ENCODE measurements around the gene ERGIC3. TPM values are rescaled to one million over a fixed set of nuclear protein-coding genes. Genes with fewer than 3 reads are reported as not detected.

The ERGIC3 gene
- total and polyA plus RNA-seq, 2 of the 13 experiments (the other 11 are each of a cell fraction or from before 2014, with no cell fraction given), result 407 to 670 TPM

DNA sequence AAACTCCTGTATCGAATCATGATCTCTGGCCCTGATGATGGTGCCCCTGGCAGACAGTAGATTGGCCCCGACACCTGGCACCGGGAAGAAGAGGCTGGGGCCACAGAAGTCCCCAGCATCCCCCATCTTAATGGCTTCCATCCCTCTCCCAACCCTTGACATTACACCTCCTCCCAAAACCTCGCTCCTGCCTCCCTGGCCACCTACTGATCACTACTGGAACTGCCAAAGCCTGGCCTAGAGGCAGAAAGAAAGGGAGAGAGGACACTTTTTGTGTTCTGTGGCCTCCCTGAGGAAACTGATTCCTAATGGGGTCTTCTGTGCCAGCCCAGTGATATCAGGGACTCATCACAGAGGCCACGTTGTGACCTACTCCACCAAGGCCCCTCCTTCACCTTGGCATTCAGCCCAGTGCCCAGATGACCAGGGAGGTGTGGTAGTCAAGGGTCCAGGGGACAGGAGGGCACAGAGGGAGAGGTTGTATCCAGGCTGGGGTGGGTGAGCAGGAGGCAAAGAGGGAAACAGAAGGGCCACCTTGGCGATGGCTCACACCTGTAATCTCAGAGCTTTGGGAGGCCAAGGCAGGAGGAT, 18.5 kb upstream of the ERGIC3 start:
- no peak overlapping the region for H3K4me3 ChIP-seq (replicated peaks in 1 of 3; ENCODE audit: insufficient read depth in 1 of 3, low read depth in 2 of 3, low read length in 3 of 3)
- intact Hi-C loops (cut with micrococcal nuclease; ENCODE audit: unreplicated experiment) (loop anchor here (1.0 kb wide), 1 partner anchor 60 kb away; no protein-coding TSS in a partner anchor), in situ Hi-C loops (cut with HindIII; ENCODE audit: extremely low pct_ligation_motif_present, low pct_unique_long_range_greater_than_20kb) (no loop called here)
- H3K4me2 ChIP-seq (ENCODE audit: low read depth, low read length), result no peak overlapping the region
- no peak overlapping the region for H3K9ac ChIP-seq (ENCODE audit: insufficient read depth, low read depth, low read length)
- H3K27ac ChIP-seq (ENCODE audit: extremely low read length, insufficient read depth, low read length), result no peak overlapping the region
- peak; percentile 47 for DNase-seq (ENCODE audit: low spot score)
- H3K36me3 ChIP-seq (replicated peaks in 1 of 2; ENCODE audit: control insufficient read depth in 1 of 2, insufficient read depth in 2 of 2, low read length in 2 of 2), result no peaks in the 10 kb centered on the region
- ATAC-seq, result peak; percentile 85
- no TSS peak for BruUV-seq (replicated peaks)
- peak; percentile 64 for FAIRE-seq
- no peaks in the 10 kb centered on the region for H3K9me3 ChIP-seq (ENCODE audit: low read length)
- H3K79me2 ChIP-seq (ENCODE audit: insufficient read depth, low read length), result no peaks in the 10 kb centered on the region
- no peaks in the 10 kb centered on the region for H4K20me1 ChIP-seq (ENCODE audit: insufficient read depth, low read length)
- ChIA-PET POLR2A (no interaction called here), CTCF (ENCODE audit: low intra/inter-chr PET ratio, low total read pairs) (interaction anchor here (1.1 to 2.8 kb wide), 2 partner anchors 56 to 60 kb away, joined by 3 to 30 read pairs; no protein-coding TSS in a partner anchor)
- WGBS (ENCODE audit: low lambda C conversion rate), result 14% methylated on average over 3 of the region's 6 CpGs
- H3K4me1 ChIP-seq (ENCODE audit: insufficient read depth, low read length), result peaks cover 28% of the 10 kb centered on the region
- H2AFZ ChIP-seq (ENCODE audit: low read length), result no peak overlapping the region
- H3K27me3 ChIP-seq (ENCODE audit: control insufficient read depth in 1 of 2, insufficient read depth in 2 of 2, low read length in 2 of 2), result no peaks in the 10 kb centered on the region; a peak in 1 of 5 replicates
- TF ChIP-seq, protein P1, sequence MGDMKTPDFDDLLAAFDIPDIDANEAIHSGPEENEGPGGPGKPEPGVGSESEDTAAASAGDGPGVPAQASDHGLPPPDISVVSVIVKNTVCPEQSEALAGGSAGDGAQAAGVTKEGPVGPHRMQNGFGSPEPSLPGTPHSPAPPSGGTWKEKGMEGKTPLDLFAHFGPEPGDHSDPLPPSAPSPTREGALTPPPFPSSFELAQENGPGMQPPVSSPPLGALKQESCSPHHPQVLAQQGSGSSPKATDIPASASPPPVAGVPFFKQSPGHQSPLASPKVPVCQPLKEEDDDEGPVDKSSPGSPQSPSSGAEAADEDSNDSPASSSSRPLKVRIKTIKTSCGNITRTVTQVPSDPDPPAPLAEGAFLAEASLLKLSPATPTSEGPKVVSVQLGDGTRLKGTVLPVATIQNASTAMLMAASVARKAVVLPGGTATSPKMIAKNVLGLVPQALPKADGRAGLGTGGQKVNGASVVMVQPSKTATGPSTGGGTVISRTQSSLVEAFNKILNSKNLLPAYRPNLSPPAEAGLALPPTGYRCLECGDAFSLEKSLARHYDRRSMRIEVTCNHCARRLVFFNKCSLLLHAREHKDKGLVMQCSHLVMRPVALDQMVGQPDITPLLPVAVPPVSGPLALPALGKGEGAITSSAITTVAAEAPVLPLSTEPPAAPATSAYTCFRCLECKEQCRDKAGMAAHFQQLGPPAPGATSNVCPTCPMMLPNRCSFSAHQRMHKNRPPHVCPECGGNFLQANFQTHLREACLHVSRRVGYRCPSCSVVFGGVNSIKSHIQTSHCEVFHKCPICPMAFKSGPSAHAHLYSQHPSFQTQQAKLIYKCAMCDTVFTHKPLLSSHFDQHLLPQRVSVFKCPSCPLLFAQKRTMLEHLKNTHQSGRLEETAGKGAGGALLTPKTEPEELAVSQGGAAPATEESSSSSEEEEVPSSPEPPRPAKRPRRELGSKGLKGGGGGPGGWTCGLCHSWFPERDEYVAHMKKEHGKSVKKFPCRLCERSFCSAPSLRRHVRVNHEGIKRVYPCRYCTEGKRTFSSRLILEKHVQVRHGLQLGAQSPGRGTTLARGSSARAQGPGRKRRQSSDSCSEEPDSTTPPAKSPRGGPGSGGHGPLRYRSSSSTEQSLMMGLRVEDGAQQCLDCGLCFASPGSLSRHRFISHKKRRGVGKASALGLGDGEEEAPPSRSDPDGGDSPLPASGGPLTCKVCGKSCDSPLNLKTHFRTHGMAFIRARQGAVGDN (CRISPR knock-in tag; IDR thresholded peaks at IDR 0.05), result peak; percentile 28
- TF ChIP-seq, protein P2, sequence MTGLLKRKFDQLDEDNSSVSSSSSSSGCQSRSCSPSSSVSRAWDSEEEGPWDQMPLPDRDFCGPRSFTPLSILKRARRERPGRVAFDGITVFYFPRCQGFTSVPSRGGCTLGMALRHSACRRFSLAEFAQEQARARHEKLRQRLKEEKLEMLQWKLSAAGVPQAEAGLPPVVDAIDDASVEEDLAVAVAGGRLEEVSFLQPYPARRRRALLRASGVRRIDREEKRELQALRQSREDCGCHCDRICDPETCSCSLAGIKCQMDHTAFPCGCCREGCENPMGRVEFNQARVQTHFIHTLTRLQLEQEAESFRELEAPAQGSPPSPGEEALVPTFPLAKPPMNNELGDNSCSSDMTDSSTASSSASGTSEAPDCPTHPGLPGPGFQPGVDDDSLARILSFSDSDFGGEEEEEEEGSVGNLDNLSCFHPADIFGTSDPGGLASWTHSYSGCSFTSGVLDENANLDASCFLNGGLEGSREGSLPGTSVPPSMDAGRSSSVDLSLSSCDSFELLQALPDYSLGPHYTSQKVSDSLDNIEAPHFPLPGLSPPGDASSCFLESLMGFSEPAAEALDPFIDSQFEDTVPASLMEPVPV (CRISPR knock-in tag; IDR thresholded peaks at IDR 0.05), result no peak
- TF ChIP-seq NR1H2 (CRISPR knock-in tag; IDR thresholded peaks at IDR 0.05; ENCODE audit: borderline replicate concordance, low read depth) (0 out of 2 replicates have a peak, but pooled peaks have one; percentile 33), TBP (CRISPR knock-in tag; IDR thresholded peaks at IDR 0.05) (no peak), ZFY (CRISPR knock-in tag; IDR thresholded peaks at IDR 0.05) (0 out of 2 replicates have a peak, but pooled peaks have one; percentile 23)
- TF ChIP-seq, protein P3, sequence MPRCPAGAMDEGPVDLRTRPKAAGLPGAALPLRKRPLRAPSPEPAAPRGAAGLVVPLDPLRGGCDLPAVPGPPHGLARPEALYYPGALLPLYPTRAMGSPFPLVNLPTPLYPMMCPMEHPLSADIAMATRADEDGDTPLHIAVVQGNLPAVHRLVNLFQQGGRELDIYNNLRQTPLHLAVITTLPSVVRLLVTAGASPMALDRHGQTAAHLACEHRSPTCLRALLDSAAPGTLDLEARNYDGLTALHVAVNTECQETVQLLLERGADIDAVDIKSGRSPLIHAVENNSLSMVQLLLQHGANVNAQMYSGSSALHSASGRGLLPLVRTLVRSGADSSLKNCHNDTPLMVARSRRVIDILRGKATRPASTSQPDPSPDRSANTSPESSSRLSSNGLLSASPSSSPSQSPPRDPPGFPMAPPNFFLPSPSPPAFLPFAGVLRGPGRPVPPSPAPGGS (CRISPR knock-in tag; IDR thresholded peaks at IDR 0.05), result peak; percentile 35; the same call in 1 of the 2 replicates
- TF ChIP-seq, protein P4, sequence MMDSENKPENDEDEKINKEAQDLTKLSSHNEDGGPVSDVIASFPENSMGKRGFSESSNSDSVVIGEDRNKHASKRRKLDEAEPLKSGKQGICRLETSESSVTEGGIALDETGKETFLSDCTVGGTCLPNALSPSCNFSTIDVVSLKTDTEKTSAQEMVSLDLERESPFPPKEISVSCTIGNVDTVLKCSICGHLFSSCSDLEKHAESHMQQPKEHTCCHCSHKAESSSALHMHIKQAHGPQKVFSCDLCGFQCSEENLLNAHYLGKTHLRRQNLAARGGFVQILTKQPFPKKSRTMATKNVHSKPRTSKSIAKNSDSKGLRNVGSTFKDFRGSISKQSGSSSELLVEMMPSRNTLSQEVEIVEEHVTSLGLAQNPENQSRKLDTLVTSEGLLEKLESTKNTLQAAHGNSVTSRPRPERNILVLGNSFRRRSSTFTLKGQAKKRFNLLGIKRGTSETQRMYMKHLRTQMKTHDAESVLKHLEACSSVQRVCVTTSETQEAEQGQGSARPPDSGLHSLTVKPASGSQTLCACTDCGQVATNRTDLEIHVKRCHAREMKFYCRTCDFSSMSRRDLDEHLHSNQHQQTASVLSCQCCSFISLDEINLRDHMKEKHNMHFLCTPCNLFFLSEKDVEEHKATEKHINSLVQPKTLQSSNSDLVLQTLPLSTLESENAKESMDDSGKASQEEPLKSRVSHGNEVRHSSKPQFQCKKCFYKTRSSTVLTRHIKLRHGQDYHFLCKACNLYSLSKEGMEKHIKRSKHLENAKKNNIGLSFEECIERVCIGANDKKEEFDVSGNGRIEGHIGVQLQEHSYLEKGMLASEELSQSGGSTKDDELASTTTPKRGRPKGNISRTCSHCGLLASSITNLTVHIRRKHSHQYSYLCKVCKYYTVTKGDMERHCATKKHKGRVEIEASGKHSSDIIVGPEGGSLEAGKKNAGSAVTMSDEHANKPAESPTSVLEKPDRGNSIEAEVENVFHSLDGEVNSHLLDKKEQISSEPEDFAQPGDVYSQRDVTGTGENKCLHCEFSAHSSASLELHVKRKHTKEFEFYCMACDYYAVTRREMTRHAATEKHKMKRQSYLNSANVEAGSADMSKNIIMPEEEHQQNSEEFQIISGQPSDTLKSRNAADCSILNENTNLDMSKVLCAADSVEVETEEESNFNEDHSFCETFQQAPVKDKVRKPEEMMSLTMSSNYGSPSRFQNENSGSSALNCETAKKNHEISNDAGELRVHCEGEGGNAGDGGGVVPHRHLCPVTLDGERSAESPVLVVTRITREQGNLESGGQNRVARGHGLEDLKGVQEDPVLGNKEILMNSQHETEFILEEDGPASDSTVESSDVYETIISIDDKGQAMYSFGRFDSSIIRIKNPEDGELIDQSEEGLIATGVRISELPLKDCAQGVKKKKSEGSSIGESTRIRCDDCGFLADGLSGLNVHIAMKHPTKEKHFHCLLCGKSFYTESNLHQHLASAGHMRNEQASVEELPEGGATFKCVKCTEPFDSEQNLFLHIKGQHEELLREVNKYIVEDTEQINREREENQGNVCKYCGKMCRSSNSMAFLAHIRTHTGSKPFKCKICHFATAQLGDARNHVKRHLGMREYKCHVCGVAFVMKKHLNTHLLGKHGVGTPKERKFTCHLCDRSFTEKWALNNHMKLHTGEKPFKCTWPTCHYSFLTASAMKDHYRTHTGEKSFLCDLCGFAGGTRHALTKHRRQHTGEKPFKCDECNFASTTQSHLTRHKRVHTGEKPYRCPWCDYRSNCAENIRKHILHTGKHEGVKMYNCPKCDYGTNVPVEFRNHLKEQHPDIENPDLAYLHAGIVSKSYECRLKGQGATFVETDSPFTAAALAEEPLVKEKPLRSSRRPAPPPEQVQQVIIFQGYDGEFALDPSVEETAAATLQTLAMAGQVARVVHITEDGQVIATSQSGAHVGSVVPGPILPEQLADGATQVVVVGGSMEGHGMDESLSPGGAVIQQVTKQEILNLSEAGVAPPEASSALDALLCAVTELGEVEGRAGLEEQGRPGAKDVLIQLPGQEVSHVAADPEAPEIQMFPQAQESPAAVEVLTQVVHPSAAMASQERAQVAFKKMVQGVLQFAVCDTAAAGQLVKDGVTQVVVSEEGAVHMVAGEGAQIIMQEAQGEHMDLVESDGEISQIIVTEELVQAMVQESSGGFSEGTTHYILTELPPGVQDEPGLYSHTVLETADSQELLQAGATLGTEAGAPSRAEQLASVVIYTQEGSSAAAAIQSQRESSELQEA (CRISPR knock-in tag; IDR thresholded peaks at IDR 0.05; ENCODE audit: not compliant biosample characterization), result peak; percentile 17
